Cardiac fibroblast (primary cell): ENCODE measurements around the gene RALGDS.
"Not testable (repeated sequence)": the region's sequence is repeated elsewhere in the genome, so short reads cannot be mapped to it uniquely, and the experiment has no call there.

Experiments
- DNase-seq, 2 donors: peaks; one replicate each; pipeline versions ENCODE4 v3.0.0 to v3.0.0-alpha.2; 2010; ENCODE audit warnings: low read depth in 2 of 2
- H3K4me3 ChIP-seq, 2 donors: replicated peaks in 1 of 2; 1 replicate in 1 of 2; 2 replicates in 1 of 2; pipeline ENCODE4 v1.5.1; 2011; ENCODE audit warnings: low read depth in 2 of 2, low read length in 2 of 2, mild to moderate bottlenecking in 2 of 2, moderate library complexity in 1 of 2
- CTCF ChIP-seq: IDR thresholded peaks from one replicate; pipeline ENCODE4 v1.5.1; 2011; ENCODE audit warnings: low read depth, mild to moderate bottlenecking, low read length, inconsistent platforms

The RALGDS gene

DNA sequence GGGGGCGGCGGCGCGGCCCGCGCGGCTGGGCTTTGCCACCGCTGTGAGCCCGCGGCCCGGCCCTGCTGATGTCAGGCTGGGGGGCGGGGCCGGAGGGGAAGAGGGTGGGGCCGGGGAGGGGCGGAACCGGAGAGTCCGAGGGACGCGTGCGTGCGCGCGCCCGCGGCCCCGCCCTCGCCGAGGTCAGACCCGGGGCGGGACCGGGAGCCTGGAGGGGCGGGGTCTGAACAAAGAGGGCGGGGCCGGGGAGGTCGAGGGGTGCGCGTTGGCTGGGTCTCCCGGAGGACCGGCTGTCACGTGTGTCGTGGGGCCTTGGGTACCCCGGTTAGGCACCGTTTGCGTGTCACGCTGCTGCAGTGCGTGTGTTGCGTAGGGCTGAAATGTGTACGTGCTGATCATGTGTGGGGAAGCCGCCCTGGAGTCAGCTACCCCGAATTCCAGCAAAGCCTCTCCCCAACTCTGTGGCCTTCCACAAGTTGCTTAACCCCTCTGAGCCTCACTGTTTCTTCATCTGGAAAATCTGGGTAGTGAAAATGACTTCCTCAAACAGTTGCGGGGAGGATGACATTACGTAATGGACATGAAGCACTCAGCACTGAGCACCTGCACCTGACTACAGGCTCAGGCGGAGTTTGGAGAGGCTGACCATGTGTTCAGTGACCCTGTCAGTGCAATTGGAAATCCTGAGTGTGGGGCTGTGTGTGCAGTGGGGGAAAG is at the start of gene RALGDS:
TSS of gene RALGDS (minus strand) at position 43 of the 717 bp plus-strand sequence. CDS start 86 bp downstream, outside the sequence.
- peak; percentile 76 to 86 for DNase-seq
- H3K4me3 ChIP-seq: peak within 1 kb of the TSS; percentile 60 to 69
- TF ChIP-seq CTCF: no peak

DNA sequence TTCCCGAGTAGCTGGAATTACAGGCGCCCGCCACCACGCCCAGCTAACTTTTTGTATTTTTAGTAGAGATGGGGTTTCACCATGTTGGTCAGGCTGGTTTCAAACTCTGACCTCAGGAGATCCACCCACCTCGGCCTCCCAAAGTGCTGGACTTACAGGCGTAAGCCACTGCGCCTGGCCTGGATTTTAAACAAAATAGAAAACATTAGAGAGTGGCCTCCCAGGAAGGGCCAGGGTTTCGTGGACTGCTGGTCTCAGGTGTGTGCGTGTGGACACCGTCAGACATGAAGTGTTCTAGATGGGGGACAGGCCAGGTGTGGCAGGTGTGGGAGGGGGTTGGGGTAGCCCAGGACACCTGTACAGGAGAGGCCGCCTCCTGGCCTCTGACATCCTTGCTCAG is 49.7 kb upstream of the RALGDS start:
- no peak for TF ChIP-seq CTCF
- H3K4me3 ChIP-seq: no peak overlapping the region
- no peak for DNase-seq

- H3K4me3 ChIP-seq, DNase-seq: not testable (repeated sequence)
Measured at GRCh38 chr9:133169687-133170086, 48.6 kb upstream of the RALGDS start.

DNA sequence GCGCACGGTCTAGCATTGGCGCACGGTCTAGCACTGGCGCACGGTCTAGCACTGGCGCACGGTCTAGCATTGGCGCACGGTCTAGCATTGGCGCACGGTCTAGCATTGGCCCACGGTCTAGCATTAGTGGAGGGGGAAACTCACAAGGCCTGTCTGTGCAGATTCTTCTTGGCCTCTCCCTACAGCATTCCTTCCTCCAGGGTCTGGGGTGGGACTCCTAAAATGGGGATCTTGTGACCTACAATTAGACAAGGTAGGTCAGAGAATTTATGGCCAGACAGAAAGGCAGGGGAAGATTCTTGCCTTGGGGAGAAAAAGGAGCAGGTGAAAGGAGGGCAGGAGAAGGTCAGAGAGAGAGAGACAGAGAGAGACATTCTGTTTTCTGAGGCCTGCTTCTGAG is 48.1 kb upstream of the RALGDS start:
- TF ChIP-seq CTCF: no peak
- no peak overlapping the region for H3K4me3 ChIP-seq
- DNase-seq: no peak

DNA sequence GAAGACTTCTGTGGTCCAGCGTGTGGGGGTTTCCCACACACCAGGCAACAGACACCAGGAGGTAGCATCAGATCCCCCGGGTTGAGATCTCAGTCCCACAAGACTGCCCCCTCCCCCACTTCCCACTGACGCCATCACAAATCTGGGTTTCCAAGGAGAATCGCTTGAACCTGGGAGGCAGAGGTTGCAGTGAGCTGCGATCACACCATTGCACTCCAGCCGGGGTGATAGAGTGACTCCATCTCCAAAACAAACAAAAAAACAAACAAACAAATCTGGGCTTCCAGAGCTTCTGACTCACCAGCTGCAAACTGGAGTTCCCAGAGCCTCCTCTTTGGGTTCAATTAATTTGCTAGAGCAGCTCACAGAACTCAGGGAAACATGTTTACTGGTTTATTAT is 47.4 kb upstream of the RALGDS start:
- peak in 1 of 2 donors; percentile 32 for DNase-seq
- no peak overlapping the region for H3K4me3 ChIP-seq
- TF ChIP-seq CTCF: no peak

- DNase-seq: no peak
- TF ChIP-seq CTCF: no peak
Measured at GRCh38 chr9:133167769-133168168, 46.7 kb upstream of the RALGDS start.

DNA sequence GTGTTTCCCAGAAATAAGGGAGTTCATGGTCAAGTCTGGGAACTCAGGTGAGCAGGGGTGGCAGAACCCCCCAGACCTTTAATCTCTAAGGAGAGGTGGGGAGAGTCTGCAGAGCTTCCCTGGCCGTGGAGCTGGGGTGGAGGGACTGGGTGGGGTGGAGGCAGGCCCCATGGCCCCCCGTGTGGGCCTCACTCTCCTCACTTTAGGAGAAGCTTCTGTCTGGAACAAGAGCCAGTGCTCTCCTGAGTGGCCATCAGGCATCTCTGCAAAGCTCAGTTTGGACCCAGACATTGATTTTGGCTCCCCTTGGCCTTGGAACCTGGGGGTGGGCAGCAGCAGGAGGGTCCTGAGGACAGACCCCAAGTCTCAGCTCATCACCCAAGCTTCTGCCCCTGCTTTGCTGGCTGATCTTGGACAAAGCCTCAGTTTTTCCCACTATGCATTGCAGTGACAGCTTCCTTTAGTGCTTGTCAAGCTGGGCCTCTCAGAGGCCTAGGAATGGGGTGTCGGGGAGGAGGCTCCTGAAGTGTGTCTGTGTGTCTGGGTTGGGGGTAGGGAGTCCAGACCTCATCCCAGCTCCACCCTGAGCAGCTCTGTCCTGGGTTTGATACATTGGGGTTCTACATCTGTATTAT is 46.2 kb upstream of the RALGDS start:
- no peak overlapping the region for H3K4me3 ChIP-seq
- no peak for TF ChIP-seq CTCF
- no peak for DNase-seq

More at GRCh38 chr9:133167769-133168168, 46.7 kb upstream of the RALGDS start:
- no peak overlapping the region for H3K4me3 ChIP-seq
